GM21423 (cell line): Measurements from ENCODE around the gene GADD45A.
"Not testable (repeated sequence)": the region's sequence is repeated elsewhere in the genome, so short reads cannot be mapped to it uniquely, and the experiment has no call there.

ENCODE experiments used
- ATAC-seq: cut with Tn5 transposase; IDR thresholded peaks from one replicate; pipeline ENCODE4 v1.9.1; 2021; ENCODE audit warnings: mild to moderate bottlenecking, moderate library complexity; ENCODE audit not compliant: unreplicated experiment

The GADD45A gene

DNA sequence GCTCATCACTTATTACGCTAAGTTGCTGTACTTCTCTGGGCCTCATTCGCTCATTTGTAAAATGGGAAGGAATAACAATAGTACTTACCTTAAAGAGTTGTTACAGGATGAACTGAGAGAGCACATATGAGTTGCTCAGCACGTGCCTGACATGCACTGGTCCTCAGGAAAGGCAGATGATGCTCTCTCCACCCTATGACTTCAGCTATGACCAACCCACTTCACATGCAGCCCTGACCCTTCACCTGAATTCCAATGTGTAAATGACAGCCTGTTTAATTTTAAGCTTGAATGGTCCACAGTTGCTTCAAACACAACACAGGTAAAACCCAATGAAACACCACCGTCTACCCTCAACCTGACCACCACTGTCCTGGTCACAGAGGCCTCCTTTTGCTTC lies 32.9 kb downstream of the GADD45A start:
- no peak for ATAC-seq

DNA sequence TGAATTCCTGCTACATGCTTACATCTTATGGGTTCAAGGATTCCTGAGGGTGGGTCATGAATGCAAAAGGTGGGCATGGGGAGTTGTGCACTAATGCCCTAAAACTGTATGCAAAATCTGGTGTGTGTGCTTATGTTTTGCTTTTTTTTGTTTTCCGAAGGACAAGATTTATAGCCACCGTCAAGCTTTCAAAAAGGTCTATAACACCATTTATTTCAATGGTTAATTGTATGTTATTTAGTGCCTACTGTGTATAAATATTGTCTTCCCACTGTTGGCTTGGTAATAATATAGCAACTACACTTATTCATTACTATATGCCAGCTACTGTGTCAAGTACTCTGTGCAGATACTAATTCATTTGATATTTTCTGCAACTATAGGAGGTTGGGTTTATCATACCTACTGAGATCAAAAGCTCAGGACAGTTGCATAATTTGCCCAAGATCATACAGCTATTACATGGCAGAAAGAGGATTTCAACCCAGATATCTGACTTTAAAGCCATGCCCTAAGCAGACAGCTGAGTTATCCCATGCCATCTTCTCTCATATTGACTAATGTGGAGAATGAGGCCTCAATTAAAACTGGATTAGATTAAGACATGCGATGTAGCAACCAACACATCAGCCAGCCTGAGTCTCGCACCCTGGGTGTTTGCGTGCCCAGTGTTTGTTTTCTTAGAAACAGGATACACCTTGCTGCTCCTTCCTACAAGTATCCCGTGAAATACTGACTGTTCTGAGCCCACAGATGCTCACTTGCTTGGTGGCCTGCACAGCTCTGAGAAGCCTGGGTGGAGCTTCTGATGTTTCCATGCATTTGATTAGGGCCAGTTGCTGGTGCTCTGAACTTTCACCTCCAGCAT lies 34.6 kb downstream of the GADD45A start:
- no peak for ATAC-seq

- no peak for ATAC-seq
Observed at GRCh38 chr1:67721112-67721511, 36.1 kb downstream of the GADD45A start.

GRCh38 chr1:67721650-67722291 lies 36.8 kb downstream of the GADD45A start:
- no peak for ATAC-seq

- ATAC-seq, result no peak
Observed at GRCh38 chr1:67722292-67722944, 37.4 kb downstream of the GADD45A start.

- ATAC-seq, result no peak
Observed at GRCh38 chr1:67723126-67723525, 38.1 kb downstream of the GADD45A start.

DNA sequence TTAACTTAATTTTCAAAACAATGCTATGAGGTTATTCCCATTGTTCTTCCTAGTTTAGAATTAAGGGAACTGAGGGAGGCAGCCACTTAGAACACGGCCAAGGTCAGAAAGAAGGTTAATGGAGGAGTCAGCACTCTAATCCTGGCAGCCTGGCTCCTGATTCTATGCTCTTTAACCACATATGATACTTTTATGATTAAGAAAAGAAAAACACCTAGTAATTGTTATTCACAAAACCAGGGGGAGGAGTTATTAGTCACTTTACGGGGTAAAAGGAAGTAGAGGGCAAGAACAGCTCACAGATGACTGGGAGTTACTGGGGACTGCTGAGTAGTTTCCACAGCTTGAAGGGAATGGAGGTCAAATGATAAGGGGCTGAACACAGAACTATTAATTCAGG lies 38.6 kb downstream of the GADD45A start:
- peak; percentile 72 for ATAC-seq

- ATAC-seq, result no peak
Observed at GRCh38 chr1:67724928-67725560, 40.0 kb downstream of the GADD45A start.

- no peak for ATAC-seq
Observed at GRCh38 chr1:67726224-67726623, 41.2 kb downstream of the GADD45A start.

DNA sequence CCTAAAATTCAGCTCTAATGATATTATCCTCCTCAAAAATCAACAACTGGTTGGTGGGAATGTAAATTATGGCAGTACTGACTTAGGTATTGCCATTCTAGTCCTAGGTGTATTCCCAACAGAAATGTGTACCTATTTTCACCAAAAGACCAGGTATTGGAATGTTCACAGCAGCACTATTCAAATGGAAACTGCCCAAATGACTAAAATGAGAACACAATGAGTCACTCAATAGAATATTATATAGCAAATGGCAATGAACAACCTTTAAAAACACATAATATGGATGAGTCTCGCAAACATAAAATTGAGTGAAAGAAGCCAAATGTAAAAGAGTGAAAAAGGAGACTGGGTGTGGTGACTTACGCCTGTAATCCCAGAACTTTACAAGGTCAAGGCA lies 44.9 kb downstream of the GADD45A start:
- ATAC-seq, result no peak

DNA sequence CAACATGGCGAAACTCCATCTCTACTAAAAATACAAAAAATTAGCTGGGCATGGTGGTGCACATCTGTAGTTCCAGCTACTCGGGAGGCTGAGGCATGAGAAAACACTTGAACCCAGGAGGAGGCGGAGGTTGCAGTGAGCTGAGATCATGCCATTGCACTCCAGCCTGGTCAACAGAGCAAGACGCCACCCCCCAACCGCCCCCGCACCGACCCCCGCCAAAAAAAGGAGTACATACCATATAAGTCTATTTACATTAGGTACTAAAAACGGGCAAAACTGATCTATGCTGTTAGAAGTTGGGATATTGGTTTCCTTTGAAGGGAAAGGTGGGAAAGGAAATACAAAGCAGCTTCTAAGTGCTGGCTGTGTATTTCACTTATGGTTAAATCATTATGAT lies 45.3 kb downstream of the GADD45A start:
- not testable (repeated sequence) for ATAC-seq

DNA sequence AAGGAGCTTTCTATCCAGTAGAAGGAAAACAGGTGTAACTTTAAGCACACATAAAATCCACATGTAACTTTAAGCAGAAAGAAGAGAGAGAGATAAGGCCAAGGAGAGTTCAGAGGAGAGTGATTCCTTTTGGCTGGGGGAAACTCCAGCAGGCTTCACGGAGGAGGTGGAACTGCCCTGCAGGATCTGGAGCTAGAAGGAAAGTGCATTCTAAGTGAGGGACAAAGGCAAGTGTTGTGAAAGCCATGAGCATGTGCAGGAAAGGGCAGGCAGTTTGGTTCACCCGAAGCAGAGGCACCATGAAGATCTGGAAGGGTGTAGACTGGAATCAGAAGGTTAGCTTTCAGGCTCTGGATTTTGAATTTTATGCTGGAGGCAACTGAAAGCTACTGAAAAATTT lies 46.3 kb downstream of the GADD45A start:
- no peak for ATAC-seq

- peak; percentile 36 for ATAC-seq
Observed at GRCh38 chr1:67732750-67733151, 47.8 kb downstream of the GADD45A start.

DNA sequence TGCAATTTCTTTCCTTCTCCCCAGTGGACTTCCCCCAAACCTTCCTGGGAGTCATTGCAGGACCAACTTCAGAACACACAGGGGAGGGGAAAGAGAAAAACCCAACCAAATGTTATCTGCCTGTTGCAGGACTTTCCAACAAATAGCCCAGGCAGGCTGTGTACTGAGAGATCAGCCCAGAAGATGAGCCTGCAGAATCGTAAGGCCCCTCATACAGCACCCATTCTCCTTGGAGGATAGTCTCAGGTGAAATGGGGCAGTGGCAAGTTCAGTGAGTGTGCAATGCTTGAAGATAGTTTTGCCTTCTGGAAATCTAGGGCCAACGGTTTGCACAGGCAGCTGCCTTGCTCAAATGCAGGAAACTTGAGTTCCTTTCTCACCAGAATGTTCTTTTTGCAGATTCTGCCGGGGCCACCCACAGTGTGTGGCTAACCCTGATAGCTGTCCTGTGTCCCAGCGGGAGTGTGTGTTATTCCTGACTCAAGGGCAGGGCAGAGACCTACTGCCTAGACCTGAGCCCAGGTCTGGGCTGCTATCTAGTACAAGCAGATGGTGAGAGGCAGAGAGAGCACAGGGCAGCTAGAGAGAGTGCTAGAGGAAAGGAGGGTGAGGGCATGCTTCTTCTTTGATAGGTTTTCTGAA lies 48.8 kb downstream of the GADD45A start:
- no peak for ATAC-seq

DNA sequence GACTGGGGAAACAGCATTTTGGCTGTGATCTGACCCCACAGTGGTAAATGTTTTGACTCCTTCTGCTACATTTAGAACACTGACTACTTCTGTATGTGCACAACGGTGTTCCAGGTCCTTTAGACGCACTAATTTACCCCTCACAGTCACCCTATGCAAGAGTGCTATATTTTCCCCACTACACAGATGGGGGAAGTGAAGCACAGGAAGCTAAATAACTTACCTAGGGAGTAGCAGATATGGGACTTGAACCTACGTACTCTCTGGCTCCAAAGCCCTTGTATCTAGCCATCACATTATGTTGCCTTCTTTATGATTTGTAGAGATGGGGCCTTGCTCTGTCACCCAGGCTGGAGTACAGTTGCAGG lies 49.3 kb downstream of the GADD45A start:
- no peak for ATAC-seq

GRCh38 chr1:67735206-67735605 lies 50.2 kb downstream of the GADD45A start:
- ATAC-seq, result no peak

DNA sequence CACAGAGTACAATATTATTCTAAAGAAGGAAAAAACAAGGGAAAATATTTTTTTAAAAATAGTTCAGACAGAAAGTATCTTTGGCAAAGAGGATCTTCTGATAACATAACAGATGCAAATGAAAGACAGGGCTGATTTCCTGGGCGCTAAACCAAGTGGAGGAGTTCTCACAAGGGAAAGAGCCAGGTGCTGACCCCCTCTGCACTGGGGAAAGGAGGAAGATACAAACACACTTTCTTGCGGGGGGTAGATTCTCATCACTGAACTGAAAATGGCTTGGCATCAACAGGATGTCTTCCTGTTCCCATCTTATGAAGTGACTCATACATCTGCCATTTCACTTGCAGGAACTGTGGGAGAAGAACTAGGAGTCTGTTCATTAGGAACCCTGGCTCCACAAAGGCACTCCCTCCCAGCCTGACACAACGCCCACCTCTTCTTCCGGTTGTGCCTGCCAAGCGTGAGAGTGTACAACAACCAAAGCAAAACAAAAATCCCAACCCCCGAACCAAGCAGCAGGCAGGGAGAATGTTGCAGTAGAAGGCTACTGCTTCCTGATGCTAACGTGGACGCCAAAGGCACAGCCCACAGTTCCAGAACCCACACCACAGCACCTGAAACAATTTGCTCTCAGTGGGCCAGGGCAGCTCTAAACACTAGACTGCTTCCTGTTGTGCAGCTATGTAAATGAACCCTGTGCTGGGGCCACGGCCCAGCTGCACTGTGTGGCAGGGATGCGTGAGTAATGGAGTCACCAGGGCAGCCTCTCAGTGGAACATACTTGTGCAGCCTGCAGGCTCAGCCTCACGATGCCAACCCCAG lies 51.0 kb downstream of the GADD45A start:
- ATAC-seq, result peak; percentile 95

GRCh38 chr1:67736750-67737149 lies 51.7 kb downstream of the GADD45A start:
- no peak for ATAC-seq

DNA sequence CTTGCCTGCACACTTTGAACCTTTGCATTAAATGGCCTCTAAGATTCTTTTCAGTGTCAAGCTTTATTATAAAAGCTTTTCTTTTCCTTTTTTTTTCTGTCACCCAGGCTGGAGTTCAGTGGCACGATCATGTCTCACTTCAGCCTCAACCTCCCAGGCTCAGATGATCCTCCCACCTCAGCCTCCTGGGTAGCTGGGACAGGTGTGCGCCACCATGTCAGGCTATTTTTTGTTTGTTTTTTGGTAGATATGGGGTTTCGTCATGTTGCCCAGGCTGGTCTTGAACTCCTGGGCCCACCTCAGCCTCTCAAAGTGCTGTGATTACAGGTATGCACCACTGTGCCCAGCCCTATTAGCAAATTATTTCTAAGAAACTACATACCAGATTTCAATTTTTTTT lies 52.9 kb downstream of the GADD45A start:
- no peak for ATAC-seq
